IMR-90 (cell line): ENCODE measurements around the gene SUSD1.

ENCODE experiments used
- BHLHE40 ChIP-seq: fragments of 150-350 bp; IDR thresholded peaks from 2 replicates; pipeline ENCODE4 v1.6.1; 2016; ENCODE audit warnings: mild to moderate bottlenecking, low read depth, low read length
- CEBPB ChIP-seq: IDR thresholded peaks from 2 replicates; pipeline ENCODE4 v1.6.1; 2012; ENCODE audit warnings: low read depth, low read length, improper control_type of control experiment
- CHD1 ChIP-seq: IDR thresholded peaks from 2 replicates; pipeline ENCODE4 v1.6.1; 2012; ENCODE audit warnings: low read depth, low read length, improper control_type of control experiment
- ELK1 ChIP-seq: fragments of 150-350 bp; IDR thresholded peaks from 2 replicates; pipeline ENCODE4 v1.6.1; 2016; ENCODE audit warnings: low read depth, mild to moderate bottlenecking, low read length, moderate library complexity, borderline replicate concordance
- FOS ChIP-seq: fragments of 150-350 bp; IDR thresholded peaks from 2 replicates; pipeline ENCODE4 v1.6.1; 2016; ENCODE audit warnings: low read depth, low read length
- MXI1 ChIP-seq: IDR thresholded peaks from 2 replicates; pipeline ENCODE4 v1.6.1; 2012; ENCODE audit warnings: low read depth, mild to moderate bottlenecking, low read length, moderate library complexity, borderline replicate concordance
- NFE2L2 ChIP-seq: fragments of 150-350 bp; IDR thresholded peaks from 2 replicates; pipeline ENCODE4 v1.6.1; 2016; ENCODE audit warnings: low read depth, mild to moderate bottlenecking, low read length
- POLR2A ChIP-seq: IDR thresholded peaks from 2 replicates; pipeline ENCODE4 v1.6.1; 2012; ENCODE audit warnings: mild to moderate bottlenecking, low read depth, low read length
- RAD21 ChIP-seq: IDR thresholded peaks from 2 replicates; pipeline ENCODE4 v1.6.1; 2012; ENCODE audit warnings: low read length, improper control_type of control experiment
- RCOR1 ChIP-seq: IDR thresholded peaks from 2 replicates; pipeline ENCODE4 v1.6.1; 2012; ENCODE audit warnings: mild to moderate bottlenecking, low read length, improper control_type of control experiment; ENCODE audit not compliant: insufficient replicate concordance
- RFX5 ChIP-seq: IDR thresholded peaks from 2 replicates; pipeline ENCODE4 v1.8.0; 2012; ENCODE audit warnings: low read depth, mild to moderate bottlenecking, low read length, moderate library complexity
- SMC3 ChIP-seq: fragments of 150-350 bp; IDR thresholded peaks from 2 replicates; pipeline ENCODE4 v1.6.1; 2016; ENCODE audit warnings: low read depth, mild to moderate bottlenecking, antibody characterized with exemption, low read length, moderate library complexity
- TF ChIP-seq, protein P1 (sequence below): conservative IDR thresholded peaks from 2 replicates; pipeline ENCODE4 v1.5.1; 2012; ENCODE audit warnings: mild to moderate bottlenecking, low read depth, low read length, improper control_type of control experiment
- TF ChIP-seq, protein P2 (sequence below): fragments of 150-350 bp; IDR thresholded peaks from 2 replicates; pipeline ENCODE4 v1.6.1; 2017; ENCODE audit warnings: mild to moderate bottlenecking, antibody characterized with exemption, low read length, low read depth

DNA sequence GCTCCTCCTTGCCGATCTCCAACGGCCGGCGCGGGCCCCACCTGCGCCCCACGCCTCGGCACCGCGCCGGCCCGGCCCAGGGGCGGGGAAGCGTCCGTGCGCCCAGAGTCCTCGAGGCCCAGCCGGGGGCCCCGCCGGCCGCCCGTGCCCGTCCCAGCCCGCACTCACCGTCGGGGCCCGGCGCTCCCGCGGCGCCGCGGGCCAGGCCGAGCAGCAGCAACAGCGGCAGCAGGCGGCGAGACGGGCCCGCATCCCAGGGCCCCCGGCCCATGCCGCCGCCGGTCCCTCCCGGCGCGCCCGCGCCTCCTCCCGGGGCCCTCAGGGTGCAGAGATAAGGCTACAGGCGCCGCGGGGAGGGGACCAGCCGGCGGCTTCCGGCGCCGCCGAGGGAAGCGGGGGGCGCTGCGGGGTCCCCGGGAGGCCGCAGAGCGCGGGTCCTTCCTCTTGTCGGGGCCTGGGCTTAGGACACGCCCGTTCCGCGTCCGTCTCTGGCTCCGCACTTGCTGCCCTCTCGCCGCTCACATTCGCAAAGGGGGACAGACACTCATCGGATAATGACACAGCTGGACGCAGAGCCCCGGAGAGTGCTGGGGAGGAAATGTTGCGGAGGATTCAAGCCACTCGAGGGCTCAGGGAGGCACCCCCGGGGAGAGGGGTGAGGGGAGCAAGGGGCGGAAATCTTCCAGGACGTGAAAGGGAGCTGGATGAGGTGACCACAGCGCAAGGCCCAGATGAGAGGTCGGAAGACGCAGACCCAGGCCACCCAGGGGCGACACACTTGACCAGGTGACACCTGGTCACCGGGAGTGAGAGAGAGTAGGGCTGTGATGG lies at the start of gene SUSD1:
- no peak for TF ChIP-seq POLR2A
- TF ChIP-seq BHLHE40, result no peak
- TF ChIP-seq, protein P1, sequence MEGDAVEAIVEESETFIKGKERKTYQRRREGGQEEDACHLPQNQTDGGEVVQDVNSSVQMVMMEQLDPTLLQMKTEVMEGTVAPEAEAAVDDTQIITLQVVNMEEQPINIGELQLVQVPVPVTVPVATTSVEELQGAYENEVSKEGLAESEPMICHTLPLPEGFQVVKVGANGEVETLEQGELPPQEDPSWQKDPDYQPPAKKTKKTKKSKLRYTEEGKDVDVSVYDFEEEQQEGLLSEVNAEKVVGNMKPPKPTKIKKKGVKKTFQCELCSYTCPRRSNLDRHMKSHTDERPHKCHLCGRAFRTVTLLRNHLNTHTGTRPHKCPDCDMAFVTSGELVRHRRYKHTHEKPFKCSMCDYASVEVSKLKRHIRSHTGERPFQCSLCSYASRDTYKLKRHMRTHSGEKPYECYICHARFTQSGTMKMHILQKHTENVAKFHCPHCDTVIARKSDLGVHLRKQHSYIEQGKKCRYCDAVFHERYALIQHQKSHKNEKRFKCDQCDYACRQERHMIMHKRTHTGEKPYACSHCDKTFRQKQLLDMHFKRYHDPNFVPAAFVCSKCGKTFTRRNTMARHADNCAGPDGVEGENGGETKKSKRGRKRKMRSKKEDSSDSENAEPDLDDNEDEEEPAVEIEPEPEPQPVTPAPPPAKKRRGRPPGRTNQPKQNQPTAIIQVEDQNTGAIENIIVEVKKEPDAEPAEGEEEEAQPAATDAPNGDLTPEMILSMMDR, result no peak
- no peak for TF ChIP-seq FOS
- TF ChIP-seq, protein P2, sequence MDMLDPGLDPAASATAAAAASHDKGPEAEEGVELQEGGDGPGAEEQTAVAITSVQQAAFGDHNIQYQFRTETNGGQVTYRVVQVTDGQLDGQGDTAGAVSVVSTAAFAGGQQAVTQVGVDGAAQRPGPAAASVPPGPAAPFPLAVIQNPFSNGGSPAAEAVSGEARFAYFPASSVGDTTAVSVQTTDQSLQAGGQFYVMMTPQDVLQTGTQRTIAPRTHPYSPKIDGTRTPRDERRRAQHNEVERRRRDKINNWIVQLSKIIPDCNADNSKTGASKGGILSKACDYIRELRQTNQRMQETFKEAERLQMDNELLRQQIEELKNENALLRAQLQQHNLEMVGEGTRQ, result no peak
- no peak for TF ChIP-seq RAD21
- no peak for TF ChIP-seq RCOR1
- TF ChIP-seq CEBPB, result no peak
- TF ChIP-seq ELK1, result no peak
- TF ChIP-seq NFE2L2, result no peak
- TF ChIP-seq RFX5, result no peak
- no peak for TF ChIP-seq SMC3
- no peak for TF ChIP-seq CHD1
- TF ChIP-seq MXI1, result no peak
